HepG2 (cell line): ENCODE results near the gene SLC2A4. TPM values are rescaled to one million over a fixed set of nuclear protein-coding genes. Genes with fewer than 3 reads are reported as not detected.

Experiments
- AGO1 ChIP-seq: fragments of 200-400 bp; formaldehyde crosslinking; IDR thresholded peaks from 2 replicates; pipeline ENCODE4 v1.6.1; 2017; ENCODE audit warnings: mild to moderate bottlenecking, low read depth, low read length, moderate library complexity; ENCODE audit not compliant: poor library complexity, severe bottlenecking
- CBFB ChIP-seq: sonication (generic); formaldehyde crosslinking; IDR thresholded peaks from 2 replicates; pipeline ENCODE4 v1.4.0; 2020; ENCODE audit warnings: missing genetic modification reagents
- CENPX ChIP-seq: sonication (generic); formaldehyde crosslinking; IDR thresholded peaks from 2 replicates; pipeline ENCODE4 v1.9.0; 2021; ENCODE audit warnings: mild to moderate bottlenecking, missing genetic modification reagents, moderate library complexity
- DNMT1 ChIP-seq: sonication (generic); formaldehyde crosslinking; IDR thresholded peaks from 2 replicates; pipeline ENCODE4 v1.5.1; 2020; ENCODE audit warnings: mild to moderate bottlenecking, missing genetic modification reagents
- DZIP1 ChIP-seq: sonication (generic); formaldehyde crosslinking; IDR thresholded peaks from 2 replicates; pipeline ENCODE4 v1.5.0; 2020; ENCODE audit warnings: mild to moderate bottlenecking, missing genetic modification reagents
- E2F5 ChIP-seq: sonication (generic); formaldehyde crosslinking; conservative IDR thresholded peaks from 2 replicates; pipeline ENCODE4 v1.4.0; 2020; ENCODE audit warnings: missing genetic modification reagents
- EEA1 ChIP-seq: sonication (generic); formaldehyde crosslinking; IDR thresholded peaks from 2 replicates; pipeline ENCODE4 v1.5.1; 2020; ENCODE audit warnings: mild to moderate bottlenecking, missing genetic modification reagents, borderline replicate concordance
- FOXC1 ChIP-seq: sonication (generic); formaldehyde crosslinking; IDR thresholded peaks from 2 replicates; pipeline ENCODE4 v1.8.0; 2022; ENCODE audit warnings: mild to moderate bottlenecking, missing genetic modification reagents, borderline replicate concordance
- HMG20A ChIP-seq: IDR thresholded peaks from 2 replicates; pipeline ENCODE4 v1.6.1; 2016; ENCODE audit warnings: borderline replicate concordance
- HNF1B ChIP-seq: sonication (generic); formaldehyde crosslinking; IDR thresholded peaks from 2 replicates; pipeline ENCODE4 v1.5.1; 2020; ENCODE audit warnings: mild to moderate bottlenecking, moderate library complexity, missing genetic modification reagents
- KDM3A ChIP-seq: IDR thresholded peaks from 2 replicates; pipeline ENCODE4 v1.6.1; 2018; ENCODE audit warnings: low read depth, missing compliant biosample characterization
- PHF8 ChIP-seq: sonication (generic); formaldehyde crosslinking; IDR thresholded peaks from 2 replicates; pipeline ENCODE4 v1.5.0; 2020; ENCODE audit warnings: missing genetic modification reagents
- POLR2A ChIP-seq, 2 experiments: IDR thresholded peaks; 2 replicates each; pipeline ENCODE4 v1.6.1; 2011; ENCODE audit warnings: low read depth in 2 of 2, low read length in 2 of 2, mild to moderate bottlenecking in 1 of 2, moderate library complexity in 1 of 2; ENCODE audit not compliant: insufficient read depth in 1 of 2
- STAT6 ChIP-seq: sonication (generic); formaldehyde crosslinking; IDR thresholded peaks from 2 replicates; pipeline ENCODE4 v1.4.0; 2020; ENCODE audit warnings: missing genetic modification reagents, mild to moderate bottlenecking, borderline replicate concordance
- TARDBP ChIP-seq: sonication (generic); formaldehyde crosslinking; IDR thresholded peaks from 2 replicates; pipeline ENCODE4 v1.8.0; 2022; ENCODE audit warnings: mild to moderate bottlenecking, missing genetic modification reagents
- TFDP2 ChIP-seq: sonication (generic); formaldehyde crosslinking; IDR thresholded peaks from 2 replicates; pipeline ENCODE4 v1.4.0; 2020; ENCODE audit warnings: missing genetic modification reagents
- WIZ ChIP-seq: sonication (generic); formaldehyde crosslinking; IDR thresholded peaks from 2 replicates; pipeline ENCODE4 v1.5.1; 2020; ENCODE audit warnings: mild to moderate bottlenecking, missing genetic modification reagents
- ZFP90 ChIP-seq: sonication (generic); formaldehyde crosslinking; IDR thresholded peaks from 2 replicates; pipeline ENCODE4 v1.8.0; 2022; ENCODE audit warnings: missing genetic modification reagents, mild to moderate bottlenecking, inconsistent platforms, borderline replicate concordance
- ZNF205 ChIP-seq: IDR thresholded peaks from 2 replicates; pipeline ENCODE4 v1.6.1; 2018; ENCODE audit warnings: missing biosample characterization, missing genetic modification reagents
- ZNF670 ChIP-seq: sonication (generic); formaldehyde crosslinking; IDR thresholded peaks from 2 replicates; pipeline ENCODE4 v1.8.0; 2022; ENCODE audit warnings: mild to moderate bottlenecking, missing genetic modification reagents, borderline replicate concordance
- ZSCAN22 ChIP-seq: sonication (generic); formaldehyde crosslinking; IDR thresholded peaks from 2 replicates; pipeline ENCODE4 v1.4.0; 2020; ENCODE audit warnings: mild to moderate bottlenecking, missing genetic modification reagents
- polyA plus RNA-seq, 8 experiments: library from polyadenylated mRNA; depleted of rRNA in 3 of 8; stranded (reverse) in 7 of 8; unstranded in 1 of 8; fragments of >200 nt; fragmentation: Illumina TruSeq in 4 of 8; extraction: Trizol in 4 of 8; gene quantifications; 2 replicates each; pipeline versions ENCODE4 v1.2.1 to v1.2.3, GENCODE V29; 2011 to 2016; ENCODE audit warnings: low read depth in 4 of 8, missing spikeins in 1 of 8, mixed read lengths in 1 of 8; ENCODE audit not compliant: insufficient read depth in 1 of 8
- total RNA-seq, 5 experiments: library from RNA; depleted of rRNA; stranded (reverse); fragments of >200 nt; fragmentation: Illumina TruSeq; extraction: Trizol; gene quantifications; 2 replicates each; pipeline ENCODE4 v1.2.3, GENCODE V29; 2016; ENCODE audit warnings: low read depth in 1 of 5

The SLC2A4 gene
- total and polyA plus RNA-seq, 2 of the 13 experiments (the other 11 are each of a cell fraction or from before 2014, with no cell fraction given): 4.9 to 5.8 TPM

GRCh38 chr17:7329997-7330637 is 48.6 kb downstream of the SLC2A4 start (continued):
- 0 out of 2 replicates have a peak, but pooled peaks have one; percentile 3 for TF ChIP-seq PHF8 (CRISPR knock-in tag)
- no peak for TF ChIP-seq AGO1
- no peak for TF ChIP-seq WIZ (CRISPR knock-in tag)
- no peak for TF ChIP-seq ZNF205 (CRISPR knock-in tag)
- TF ChIP-seq TARDBP (CRISPR knock-in tag): no peak
- TF ChIP-seq ZNF670 (CRISPR knock-in tag): 0 out of 2 replicates have a peak, but pooled peaks have one; percentile 40
- peak; percentile 30; the same call in 1 of the 2 replicates for TF ChIP-seq TFDP2 (CRISPR knock-in tag)
- TF ChIP-seq DZIP1: 0 out of 2 replicates have a peak, but pooled peaks have one; percentile 10
- no peak for TF ChIP-seq FOXC1 (CRISPR knock-in tag)
- TF ChIP-seq CBFB (CRISPR knock-in tag): no peak
- no peak for TF ChIP-seq EEA1 (CRISPR knock-in tag)
- peak in 1 of 2 experiments; percentile 54; a peak in 2 of 4 replicates for TF ChIP-seq POLR2A (IDR thresholded peaks at IDR 0.05; ENCODE audit: insufficient read depth in 1 of 2, low read depth in 2 of 2, low read length in 2 of 2)
- no peak for TF ChIP-seq STAT6 (CRISPR knock-in tag)
- TF ChIP-seq DNMT1: no peak
- TF ChIP-seq CENPX (CRISPR knock-in tag): no peak
- TF ChIP-seq HMG20A (CRISPR knock-in tag): no peak
- 0 out of 2 replicates have a peak, but pooled peaks have one; percentile 2 for TF ChIP-seq ZFP90 (CRISPR knock-in tag)
- no peak for TF ChIP-seq E2F5 (CRISPR knock-in tag)
- no peak for TF ChIP-seq ZSCAN22
- TF ChIP-seq KDM3A (CRISPR knock-in tag): no peak
- no peak; the same call in 1 of the 2 replicates for TF ChIP-seq HNF1B (CRISPR knock-in tag)
